AG09309 (cell line): ENCODE measurements around the gene SP7.
"Not testable (repeated sequence)": the region's sequence is repeated elsewhere in the genome, so short reads cannot be mapped to it uniquely, and the experiment has no call there.

Experiments
- DNase-seq: peaks from one replicate; pipeline ENCODE4 v3.0.0-alpha.2; 2010; ENCODE audit warnings: low read depth
- H3K4me3 ChIP-seq: 2 replicates; pipeline ENCODE4 v1.5.1; 2011; ENCODE audit warnings: mild to moderate bottlenecking, low read depth, low read length, moderate library complexity; ENCODE audit not compliant: control insufficient read depth
- TF ChIP-seq, protein P1 (sequence below): IDR thresholded peaks from 2 replicates; pipeline ENCODE4 v1.5.1; 2011; ENCODE audit warnings: mild to moderate bottlenecking, low read depth, low read length, inconsistent platforms; ENCODE audit not compliant: insufficient read depth, control insufficient read depth; ENCODE audit errors: missing control alignments

SP7 gene

DNA sequence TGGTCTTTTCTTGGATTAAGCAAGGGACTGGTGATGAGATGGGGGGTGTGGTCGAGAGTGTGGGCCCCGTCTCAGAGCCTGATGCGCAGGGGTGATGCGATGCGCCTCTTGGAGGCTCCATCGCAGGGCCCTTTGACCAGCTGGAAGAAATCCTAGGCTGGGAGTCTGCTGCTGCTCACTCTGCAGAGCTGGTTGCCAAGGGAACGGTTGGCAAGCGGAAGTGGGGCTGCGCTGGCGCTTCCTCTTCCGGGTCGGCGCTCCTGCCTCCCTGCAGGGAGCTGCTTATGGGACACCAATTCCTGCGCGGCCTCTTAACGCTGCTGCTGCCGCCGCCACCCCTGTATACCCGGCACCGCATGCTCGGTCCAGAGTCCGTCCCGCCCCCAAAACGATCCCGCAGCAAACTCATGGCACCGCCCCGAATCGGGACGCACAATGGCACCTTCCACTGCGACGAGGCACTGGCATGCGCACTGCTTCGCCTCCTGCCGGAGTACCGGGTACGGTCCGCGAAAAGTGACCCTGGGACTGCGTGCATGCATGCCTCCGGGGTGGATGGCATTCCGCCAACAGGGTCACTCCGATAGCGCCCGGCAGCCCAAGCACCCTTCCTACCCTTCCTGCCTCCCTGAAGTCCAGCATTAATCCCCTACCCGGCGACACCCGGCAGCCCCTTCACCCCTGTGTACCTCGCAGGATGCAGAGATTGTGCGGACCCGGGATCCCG is 36.5 kb downstream of the SP7 start, which contains the start of gene MYG1:
Gene MYG1 (plus strand): TSS at position 242 of the 727 bp plus-strand sequence. CDS start 43 bp downstream, at position 285.
- TF ChIP-seq, protein P1, sequence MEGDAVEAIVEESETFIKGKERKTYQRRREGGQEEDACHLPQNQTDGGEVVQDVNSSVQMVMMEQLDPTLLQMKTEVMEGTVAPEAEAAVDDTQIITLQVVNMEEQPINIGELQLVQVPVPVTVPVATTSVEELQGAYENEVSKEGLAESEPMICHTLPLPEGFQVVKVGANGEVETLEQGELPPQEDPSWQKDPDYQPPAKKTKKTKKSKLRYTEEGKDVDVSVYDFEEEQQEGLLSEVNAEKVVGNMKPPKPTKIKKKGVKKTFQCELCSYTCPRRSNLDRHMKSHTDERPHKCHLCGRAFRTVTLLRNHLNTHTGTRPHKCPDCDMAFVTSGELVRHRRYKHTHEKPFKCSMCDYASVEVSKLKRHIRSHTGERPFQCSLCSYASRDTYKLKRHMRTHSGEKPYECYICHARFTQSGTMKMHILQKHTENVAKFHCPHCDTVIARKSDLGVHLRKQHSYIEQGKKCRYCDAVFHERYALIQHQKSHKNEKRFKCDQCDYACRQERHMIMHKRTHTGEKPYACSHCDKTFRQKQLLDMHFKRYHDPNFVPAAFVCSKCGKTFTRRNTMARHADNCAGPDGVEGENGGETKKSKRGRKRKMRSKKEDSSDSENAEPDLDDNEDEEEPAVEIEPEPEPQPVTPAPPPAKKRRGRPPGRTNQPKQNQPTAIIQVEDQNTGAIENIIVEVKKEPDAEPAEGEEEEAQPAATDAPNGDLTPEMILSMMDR = peak; percentile 35
- no peak for DNase-seq
- peak within 1 kb of the TSS; percentile 89 for H3K4me3 ChIP-seq

DNA sequence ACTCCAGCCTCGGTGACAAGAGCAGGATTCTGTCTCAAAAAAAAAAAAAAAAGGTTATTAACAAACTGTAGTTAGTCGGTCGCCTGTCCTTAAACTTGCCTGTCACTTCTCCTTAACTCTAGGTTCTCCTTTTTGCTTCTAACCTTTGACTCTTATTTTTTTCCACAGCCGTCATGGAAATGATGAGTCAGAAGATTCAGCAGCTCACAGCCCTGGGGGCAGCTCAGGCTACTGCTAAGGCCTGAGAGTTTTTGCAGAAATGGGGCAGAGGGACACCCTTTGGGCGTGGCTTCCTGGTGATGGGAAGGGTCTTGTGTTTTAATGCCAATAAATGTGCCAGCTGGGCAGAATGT is 37.1 kb downstream of the SP7 start:
- no peak for DNase-seq
- TF ChIP-seq, protein P1 = no peak
- peak overlapping the region; percentile 89 for H3K4me3 ChIP-seq

DNA sequence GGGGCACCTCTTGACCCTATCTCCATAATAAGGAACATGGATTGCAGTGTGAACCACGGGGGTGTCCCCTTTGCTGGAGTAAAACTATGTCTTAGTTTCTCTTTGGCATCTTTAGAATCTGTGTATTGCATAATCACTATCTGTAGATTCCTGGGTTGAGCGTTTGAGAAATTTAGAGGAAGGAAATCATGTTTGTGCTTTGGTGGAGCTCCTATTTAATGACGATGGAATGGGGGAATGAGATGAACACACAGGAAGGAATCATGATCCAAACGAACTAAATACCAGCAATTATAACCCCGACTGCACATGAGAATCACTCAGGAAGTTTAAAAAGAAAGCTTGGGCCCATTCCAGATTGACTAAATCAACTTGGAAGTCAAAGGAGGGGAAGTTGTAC is 38.0 kb downstream of the SP7 start:
- no peak overlapping the region for H3K4me3 ChIP-seq
- TF ChIP-seq, protein P1 = no peak
- DNase-seq = peak; percentile 75

DNA sequence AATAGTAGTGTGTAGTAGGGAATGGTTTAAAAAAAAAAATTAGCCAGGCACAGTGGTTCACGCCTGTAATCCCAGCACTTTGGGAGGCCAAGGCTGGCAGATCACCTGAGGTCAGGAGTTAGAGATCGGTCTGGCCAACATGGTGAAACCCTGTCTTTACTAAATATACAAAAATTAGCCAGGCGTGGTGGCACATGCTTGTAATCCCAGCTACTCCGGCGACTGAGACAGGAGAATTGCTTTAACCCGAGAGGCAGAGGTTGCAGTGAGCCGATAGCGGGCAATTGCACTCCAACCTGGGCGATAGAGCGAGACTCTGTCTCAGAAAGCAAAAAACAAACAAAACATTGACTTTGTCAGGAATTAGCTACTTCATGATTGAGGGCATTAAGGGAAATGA is 39.0 kb downstream of the SP7 start:
- DNase-seq, H3K4me3 ChIP-seq: not testable (repeated sequence)

DNA sequence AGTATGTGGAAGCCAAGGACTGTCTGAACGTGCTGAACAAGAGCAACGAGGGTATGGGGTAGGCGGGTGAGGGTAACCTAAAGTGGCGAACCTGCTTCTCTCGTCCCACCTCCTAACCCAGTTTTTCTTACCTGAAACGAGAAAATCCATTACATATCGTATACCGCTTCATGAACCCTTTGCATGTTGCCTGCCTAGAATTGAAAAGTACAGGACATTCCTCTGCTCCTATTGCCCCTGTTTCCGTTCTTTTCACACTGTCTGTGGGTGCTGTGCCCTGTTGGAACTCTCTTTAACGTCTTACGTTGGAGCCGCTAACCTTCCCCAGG is 40.3 kb downstream of the SP7 start:
- TF ChIP-seq, protein P1 = no peak
- DNase-seq = no peak
- H3K4me3 ChIP-seq = peak overlapping the region; percentile 93

DNA sequence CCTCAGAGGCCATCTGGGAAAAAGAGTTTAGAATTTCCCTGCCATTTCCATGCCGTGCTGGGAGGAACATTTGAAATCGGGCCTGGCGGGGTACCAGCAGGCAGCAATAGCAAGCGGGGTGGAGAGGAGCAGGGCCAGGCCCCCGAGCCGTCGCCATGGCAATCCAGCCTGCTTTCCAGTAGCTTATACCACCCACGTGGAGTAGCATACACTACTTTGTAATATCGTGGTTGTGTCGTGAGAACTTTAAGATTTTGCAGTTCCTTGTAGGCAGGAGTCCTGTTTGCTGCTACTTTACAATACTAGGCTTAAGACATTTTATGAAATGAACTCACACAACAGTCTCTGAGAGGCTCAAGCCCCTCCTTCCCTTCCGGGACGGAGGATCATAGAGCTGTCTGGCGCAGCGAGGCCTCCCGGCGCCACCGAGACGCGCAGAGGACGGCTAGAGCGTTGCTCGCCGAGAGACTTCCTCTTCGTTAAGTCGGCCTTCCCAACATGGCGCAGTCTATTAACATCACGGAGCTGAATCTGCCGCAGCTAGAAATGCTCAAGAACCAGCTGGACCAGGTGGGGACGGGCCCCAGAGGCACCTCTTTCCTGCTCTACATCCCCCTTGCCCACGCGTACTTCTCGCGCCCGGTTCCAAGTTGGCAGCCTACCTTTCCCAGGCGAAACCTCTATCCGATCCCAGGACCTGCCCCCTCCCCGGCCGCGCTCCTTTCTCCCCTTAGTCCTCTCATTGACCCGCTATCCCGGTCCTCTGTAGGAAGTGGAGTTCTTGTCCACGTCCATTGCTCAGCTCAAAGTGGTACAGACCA is 40.9 kb downstream of the SP7 start, which contains the start of gene PFDN5:
Gene PFDN5 (plus strand): TSS at position 473 of the 821 bp plus-strand sequence. CDS start 26 bp downstream, at position 499.
- peak within 1 kb of the TSS; percentile 93 for H3K4me3 ChIP-seq
- TF ChIP-seq, protein P1 = no peak
- DNase-seq = peak; percentile 67

DNA sequence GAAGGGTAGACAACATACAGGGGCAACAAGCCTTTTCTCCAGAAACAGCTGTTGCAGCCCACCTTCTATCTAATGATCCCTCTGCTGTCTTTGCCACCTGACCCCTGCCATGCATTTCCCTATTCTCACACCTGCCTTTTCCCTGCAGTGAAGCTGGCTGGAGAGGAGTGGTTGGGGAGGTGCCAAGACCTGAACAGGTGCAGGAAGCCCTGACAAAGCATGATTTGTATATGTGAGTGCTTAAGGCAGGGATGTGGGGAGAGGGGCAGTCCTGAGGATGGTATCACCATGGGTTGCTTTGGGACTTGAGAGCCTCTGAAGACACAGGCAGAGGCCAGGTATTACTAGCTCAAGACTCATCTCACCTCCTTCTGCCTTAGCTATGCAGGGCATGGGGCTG is 43.7 kb downstream of the SP7 start:
- no peak overlapping the region for H3K4me3 ChIP-seq
- TF ChIP-seq, protein P1 = no peak
- no peak for DNase-seq
